B cell (primary cell): ENCODE results near the gene MRPS18C. TPM values are rescaled to one million over a fixed set of nuclear protein-coding genes. Genes with fewer than 3 reads are reported as not detected.

ENCODE experiments used
- ATAC-seq: fragments of 200-7000 bp; cut with Tn5 transposase; one replicate; pipeline ENCODE4 v1.10.0; 2021; ENCODE audit warnings: low read depth, mild to moderate bottlenecking, moderate number of reproducible peaks, moderate library complexity
- CTCF ChIA-PET: fragments of 350-600 bp; sonication (Branson Sonifier 250); formaldehyde crosslinking; loops from one replicate; lab custom pipeline; 2021; ENCODE audit warnings: antibody characterized with exemption, inconsistent platforms; lab: Charles Lee
- POLR2A ChIA-PET: fragments of 350-600 bp; sonication (Branson Sonifier 250); formaldehyde crosslinking; loops from one replicate; lab custom pipeline; 2021; ENCODE audit warnings: antibody characterized with exemption; lab: Charles Lee
- DNase-seq: peaks from one replicate; pipeline ENCODE4 v3.0.0; 2013
- H2AFZ ChIP-seq: 2 replicates; pipeline ENCODE4 v1.6.1; 2012; ENCODE audit warnings: mild to moderate bottlenecking, low read depth, low read length; ENCODE audit not compliant: insufficient read depth, poor library complexity, severe bottlenecking
- H3K27ac ChIP-seq, 2 donors: 1 replicate in 1 of 2; 2 replicates in 1 of 2; pipeline ENCODE4 v1.5.1; 2012 to 2013; ENCODE audit warnings: low read length in 2 of 2, mild to moderate bottlenecking in 2 of 2, moderate library complexity in 1 of 2
- H3K27me3 ChIP-seq, 4 experiments: fragments of 200-600 bp in 1 of 4; sonication (generic) in 1 of 4; replicated peaks in 1 of 4; 1 replicate in 2 of 4; 2 replicates in 2 of 4; pipeline versions ENCODE4 v1.6.1 to v1.7.0; 2013 to 2016; ENCODE audit warnings: low read length in 3 of 4, mild to moderate bottlenecking in 2 of 4, mixed read lengths in 1 of 4, moderate library complexity in 1 of 4; ENCODE audit not compliant: insufficient read depth in 4 of 4, control insufficient read depth in 3 of 4; ENCODE audit errors: control extremely low read depth in 1 of 4
- H3K36me3 ChIP-seq, 2 experiments: replicated peaks in 1 of 2; 1 replicate in 1 of 2; 2 replicates in 1 of 2; pipeline versions ENCODE4 v1.6.1 to v1.7.1; 2013; ENCODE audit warnings: low read length in 1 of 2; ENCODE audit not compliant: insufficient read depth in 2 of 2, control insufficient read depth in 1 of 2; ENCODE audit errors: control extremely low read depth in 1 of 2, extremely low read depth in 1 of 2
- H3K4me1 ChIP-seq, 2 donors: fragments of 200-600 bp in 1 of 2; sonication (generic) in 1 of 2; 1 replicate in 1 of 2; 2 replicates in 1 of 2; pipeline versions ENCODE4 v1.5.1 to v1.6.1; 2013 to 2017; ENCODE audit warnings: low read length in 2 of 2; ENCODE audit not compliant: control insufficient read depth in 2 of 2, insufficient read depth in 2 of 2
- H3K4me2 ChIP-seq: replicated peaks from 2 replicates; pipeline ENCODE3; 2012; ENCODE audit warnings: mild to moderate bottlenecking, low read depth, low read length; ENCODE audit not compliant: poor library complexity, severe bottlenecking
- H3K4me3 ChIP-seq, 5 experiments: fragments of 200-600 bp in 1 of 5; sonication (generic) in 1 of 5; 1 replicate in 3 of 5; 2 replicates in 2 of 5; pipeline versions ENCODE4 v1.5.1 to v1.7.0; 2011 to 2016; ENCODE audit warnings: low read length in 4 of 5, mild to moderate bottlenecking in 4 of 5, low read depth in 2 of 5, control low read depth in 1 of 5, moderate library complexity in 1 of 5; ENCODE audit not compliant: insufficient read depth in 1 of 5; ENCODE audit errors: control extremely low read depth in 1 of 5, extremely low read depth in 1 of 5
- H3K79me2 ChIP-seq: fragments of 200-600 bp; sonication (generic); one replicate; pipeline ENCODE4 v1.6.0; 2016; ENCODE audit warnings: low read length; ENCODE audit not compliant: control insufficient read depth, insufficient read depth
- H3K9ac ChIP-seq: fragments of 200-600 bp; sonication (generic); 2 replicates; pipeline ENCODE4 v1.6.1; 2017; ENCODE audit warnings: mild to moderate bottlenecking, low read length, moderate library complexity
- H3K9me3 ChIP-seq, 3 donors: one replicate each; pipeline versions ENCODE4 v1.6.1 to v1.7.1; 2013; ENCODE audit warnings: low read length in 2 of 3; ENCODE audit not compliant: control insufficient read depth in 2 of 3, insufficient read depth in 1 of 3; ENCODE audit errors: control extremely low read depth in 1 of 3
- H4K20me1 ChIP-seq: 2 replicates; pipeline ENCODE4 v1.6.0; 2012; ENCODE audit warnings: mild to moderate bottlenecking, low read length; ENCODE audit not compliant: insufficient read depth, control insufficient read depth, poor library complexity, severe bottlenecking
- H3K27ac Mint-ChIP-seq: one replicate; pipeline ENCODE4 v1.8.0; 2021; ENCODE audit warnings: mixed read lengths
- H3K27me3 Mint-ChIP-seq: one replicate; pipeline ENCODE4 v1.8.0; 2021; ENCODE audit warnings: mixed read lengths
- H3K4me1 Mint-ChIP-seq: one replicate; pipeline ENCODE4 v1.8.0; 2021; ENCODE audit warnings: mixed read lengths
- H3K4me3 Mint-ChIP-seq: one replicate; pipeline ENCODE4 v1.8.0; 2021; ENCODE audit warnings: mixed read lengths
- H3K9me3 Mint-ChIP-seq: one replicate; pipeline ENCODE4 v1.8.0; 2022; ENCODE audit warnings: mixed read lengths; ENCODE audit not compliant: insufficient read depth
- EZH2 ChIP-seq: IDR thresholded peaks from 2 replicates; pipeline ENCODE4 v1.6.1; 2012; ENCODE audit warnings: borderline replicate concordance, low read depth, mild to moderate bottlenecking, moderate library complexity, low read length; ENCODE audit not compliant: insufficient read depth, poor library complexity, severe bottlenecking
- WGBS: methylation state at CpG from one replicate; pipeline ENCODE4 v1.1.5; 2013; ENCODE audit warnings: missing lambda C conversion rate; ENCODE audit not compliant: insufficient coverage; 5-methylcytosine and 5-hydroxymethylcytosine counted together
- intact Hi-C: fragments of 100-400 bp; cut with micrococcal nuclease; formaldehyde crosslinking; loops from one replicate; pipeline ENCODE4 v1.10.0; 2022
- polyA plus RNA-seq: library from polyadenylated mRNA; depleted of rRNA; stranded (reverse); fragments of >200 nt; gene quantifications from 2 replicates; pipeline ENCODE4 v1.2.3, GENCODE V29; 2012
- total RNA-seq, 2 donors: library from RNA; stranded (reverse); fragments of 120-200 nt in 1 of 2; gene quantifications; 1 replicate in 1 of 2; 2 replicates in 1 of 2; pipeline versions ENCODE4 v1.2.3 to v1.2.4, GENCODE V29; 2013 to 2022
- TF ChIP-seq, protein P1 (sequence below): fragments of 200-600 bp; IDR thresholded peaks from one replicate; pipeline ENCODE4 v1.8.0; 2022; ENCODE audit warnings: antibody characterized with exemption, mild to moderate bottlenecking

Gene MRPS18C
- total and polyA plus RNA-seq, 2 donors (not counting 1 experiment from before 2014, with no cell fraction given) = 14.0 to 44.0 TPM

DNA sequence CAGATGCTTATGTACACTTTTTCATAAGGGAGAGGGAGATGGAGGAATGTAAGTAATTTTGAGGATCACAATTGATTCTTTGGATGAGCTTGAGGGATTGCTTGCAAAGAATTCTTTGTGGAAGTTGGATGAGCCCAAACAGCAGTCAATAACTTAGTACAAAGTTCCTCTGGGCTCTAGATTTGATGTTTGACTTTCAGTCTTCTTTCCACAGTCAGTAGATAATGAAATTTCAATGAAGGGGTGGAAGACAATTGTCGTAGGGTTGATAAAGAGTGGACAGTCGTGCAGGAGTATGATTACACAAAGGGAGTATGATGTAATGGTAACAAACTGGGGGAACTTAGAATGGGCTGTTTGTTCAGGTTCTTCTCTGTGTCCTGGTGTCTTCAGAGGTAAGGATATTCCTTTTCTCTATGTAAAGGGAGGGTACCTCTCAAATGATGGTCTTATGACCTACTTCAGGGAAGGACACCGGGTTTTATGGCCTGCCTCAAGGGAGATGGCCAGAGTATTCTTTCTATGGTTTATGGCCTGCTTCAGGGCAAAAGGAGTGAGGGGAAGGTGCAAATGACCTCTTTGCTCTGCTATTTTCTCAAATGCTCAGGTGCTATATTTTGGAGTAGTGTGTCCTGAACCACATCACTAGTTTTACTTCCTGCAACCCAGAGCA is 30.7 kb downstream of the MRPS18C start:
- Mint-ChIP-seq H3K27ac (peak overlapping the region; percentile 17), H3K27me3 (no peaks in the 10 kb centered on the region), H3K4me3 (no peak overlapping the region), H3K9me3 (no peaks in the 10 kb centered on the region), H3K4me1 (peaks cover 18% of the 10 kb centered on the region)
- no peaks in the 10 kb centered on the region for H3K9me3 ChIP-seq
- H4K20me1 ChIP-seq = no peaks in the 10 kb centered on the region
- H3K27ac ChIP-seq = no peak overlapping the region
- WGBS = 100% methylated on average over 2 of the region's 3 CpGs
- no peak overlapping the region for H3K9ac ChIP-seq
- no peak overlapping the region for H3K4me2 ChIP-seq
- no peak overlapping the region for H3K4me3 ChIP-seq
- H3K36me3 ChIP-seq = no peaks in the 10 kb centered on the region
- peaks cover 10 to 17% of the 10 kb centered on the region in 2 donors for H3K4me1 ChIP-seq
- no peak for TF ChIP-seq EZH2
- TF ChIP-seq, protein P1, sequence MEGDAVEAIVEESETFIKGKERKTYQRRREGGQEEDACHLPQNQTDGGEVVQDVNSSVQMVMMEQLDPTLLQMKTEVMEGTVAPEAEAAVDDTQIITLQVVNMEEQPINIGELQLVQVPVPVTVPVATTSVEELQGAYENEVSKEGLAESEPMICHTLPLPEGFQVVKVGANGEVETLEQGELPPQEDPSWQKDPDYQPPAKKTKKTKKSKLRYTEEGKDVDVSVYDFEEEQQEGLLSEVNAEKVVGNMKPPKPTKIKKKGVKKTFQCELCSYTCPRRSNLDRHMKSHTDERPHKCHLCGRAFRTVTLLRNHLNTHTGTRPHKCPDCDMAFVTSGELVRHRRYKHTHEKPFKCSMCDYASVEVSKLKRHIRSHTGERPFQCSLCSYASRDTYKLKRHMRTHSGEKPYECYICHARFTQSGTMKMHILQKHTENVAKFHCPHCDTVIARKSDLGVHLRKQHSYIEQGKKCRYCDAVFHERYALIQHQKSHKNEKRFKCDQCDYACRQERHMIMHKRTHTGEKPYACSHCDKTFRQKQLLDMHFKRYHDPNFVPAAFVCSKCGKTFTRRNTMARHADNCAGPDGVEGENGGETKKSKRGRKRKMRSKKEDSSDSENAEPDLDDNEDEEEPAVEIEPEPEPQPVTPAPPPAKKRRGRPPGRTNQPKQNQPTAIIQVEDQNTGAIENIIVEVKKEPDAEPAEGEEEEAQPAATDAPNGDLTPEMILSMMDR = no peak
- peaks cover 7% of the 10 kb centered on the region for H3K79me2 ChIP-seq
- ATAC-seq = no peak
- CTCF ChIA-PET = interaction anchor here (1.3 to 1.6 kb wide), 3 partner anchors 32 to 153 kb away, joined by 4 to 7 read pairs (median 5); no protein-coding TSS in a partner anchor
- intact Hi-C loops = loop anchor here (5.0 to 10.0 kb wide), 3 partner anchors 592 to 1204 kb away; partner anchors contain the start of genes HNRNPD and SEC31A
- no peak for DNase-seq
- POLR2A ChIA-PET = no interaction called here
- peak overlapping the region; percentile 35 for H2AFZ ChIP-seq
- H3K27me3 ChIP-seq = no peaks in the 10 kb centered on the region

DNA sequence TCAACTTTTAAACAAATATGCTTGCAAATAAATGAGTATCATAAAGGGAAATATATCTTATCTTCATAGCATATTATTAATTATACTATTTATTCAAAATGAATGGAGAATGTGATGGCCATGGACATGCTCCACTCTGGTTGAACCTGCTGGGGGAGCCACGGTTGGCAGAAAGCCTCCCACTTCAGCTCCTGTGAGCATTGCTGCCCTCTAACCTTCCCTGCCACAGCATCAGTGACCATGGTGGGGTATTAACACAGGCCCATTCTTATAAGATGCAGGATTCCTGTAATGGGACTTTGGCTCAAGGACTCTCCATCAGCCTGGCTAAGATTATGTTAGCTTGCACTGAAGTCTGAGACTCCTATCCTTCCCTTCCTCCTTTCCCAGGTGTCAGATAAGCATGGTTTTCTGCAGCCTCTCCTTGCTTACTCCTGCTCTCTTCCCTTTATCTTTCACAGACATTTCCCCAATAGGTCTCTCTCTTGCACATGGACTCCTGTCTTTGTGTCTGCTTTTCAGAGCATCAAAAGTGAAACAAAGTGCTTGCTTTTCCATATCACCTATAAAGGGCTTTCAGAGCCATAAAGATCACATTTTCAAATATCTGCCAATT is 34.0 kb downstream of the MRPS18C start:
- ChIA-PET CTCF (interaction anchor here (0.6 to 3.5 kb wide), 8 partner anchors 8 to 155 kb away, joined by 3 to 16 read pairs (median 6); no protein-coding TSS in a partner anchor), POLR2A (no interaction called here)
- Histone ChIP-seq H3K4me2 (no peak overlapping the region), H3K36me3 (no peaks in the 10 kb centered on the region), H3K27ac (no peak overlapping the region), H3K4me1 (peaks cover 5 to 8% of the 10 kb centered on the region in 2 donors), H3K4me3 (no peak overlapping the region), H3K9me3 (no peaks in the 10 kb centered on the region), H3K79me2 (no peaks in the 10 kb centered on the region), H2AFZ (no peak overlapping the region), H4K20me1 (no peaks in the 10 kb centered on the region), H3K9ac (no peak overlapping the region), H3K27me3 (no peaks in the 10 kb centered on the region)
- ATAC-seq = no peak
- no peaks in the 10 kb centered on the region for H3K9me3 Mint-ChIP-seq
- DNase-seq = no peak
- H3K27me3 Mint-ChIP-seq = no peaks in the 10 kb centered on the region
- intact Hi-C loops = loop anchor here (5.0 to 10.0 kb wide), 3 partner anchors 595 to 1208 kb away; partner anchors contain the start of genes HNRNPD and SEC31A
- 63% methylated on average over 1 of the region's 1 CpG for WGBS
- H3K4me3 Mint-ChIP-seq = no peak overlapping the region
- no peak overlapping the region for H3K27ac Mint-ChIP-seq
- peaks cover 7% of the 10 kb centered on the region for H3K4me1 Mint-ChIP-seq
- TF ChIP-seq, protein P1 = no peak
- no peak for TF ChIP-seq EZH2
